ENCODE data around the gene FNDC3B. TPM values are rescaled to one million over a fixed set of nuclear protein-coding genes. Genes with fewer than 3 reads are reported as not detected.
A peak's percentile ranks its signal among the peaks of the same experiment; 100 is the strongest.

Gene FNDC3B
- total RNA-seq, 1 donor from 2014 or later: 29.5 TPM

GRCh38 chr3:172125963-172126457 lies 86.6 kb downstream of the FNDC3B start:
- Histone ChIP-seq H3F3A (ENCODE audit: low read depth) (no peaks in the 10 kb centered on the region), H3K27ac (no peak overlapping the region), H4K20me1 (ENCODE audit: low read depth) (peaks cover 14% of the 10 kb centered on the region), H3K9me3 (ENCODE audit: low read depth) (no peaks in the 10 kb centered on the region), H3K4me3 (no peak overlapping the region), H2AFZ (replicated peaks) (no peak overlapping the region), H3K4me1 (peaks cover 11% of the 10 kb centered on the region), H3K9ac (no peak overlapping the region), H3K79me2 (ENCODE audit: low read depth) (peaks cover 60% of the 10 kb centered on the region), H3K36me3 (no peaks in the 10 kb centered on the region), H3K4me2 (peak overlapping the region; percentile 3), H3K27me3 (no peaks in the 10 kb centered on the region)
- no peak for DNase-seq (ENCODE audit: low spot score)
- Mint-ChIP-seq H3K27me3 (ENCODE audit: insufficient read depth, low read depth) (peaks cover 5% of the 10 kb centered on the region), H3K4me1 (peaks cover 50% of the 10 kb centered on the region), H3K27ac (peak overlapping the region; percentile 67), H3K4me3 (no peak overlapping the region), H3K36me3 (peaks cover 54% of the 10 kb centered on the region), H3K9me3 (peaks cover 7% of the 10 kb centered on the region)
- TF ChIP-seq EZH2phosphoT487 (IDR thresholded peaks at IDR 0.05): no peak
- no peak for TF ChIP-seq CTCF (IDR thresholded peaks at IDR 0.05)
- no peak for TF ChIP-seq EZH2 (IDR thresholded peaks at IDR 0.05)

GRCh38 chr3:172126741-172127140 lies 87.4 kb downstream of the FNDC3B start:
- Mint-ChIP-seq H3K4me3 (peak overlapping the region; percentile 39), H3K4me1 (peaks cover 50% of the 10 kb centered on the region), H3K9me3 (peaks cover 7% of the 10 kb centered on the region), H3K36me3 (peaks cover 53% of the 10 kb centered on the region), H3K27me3 (ENCODE audit: insufficient read depth, low read depth) (peaks cover 5% of the 10 kb centered on the region), H3K27ac (peak overlapping the region; percentile 67)
- TF ChIP-seq CTCF (IDR thresholded peaks at IDR 0.05) (no peak), EZH2phosphoT487 (IDR thresholded peaks at IDR 0.05) (no peak), EZH2 (IDR thresholded peaks at IDR 0.05) (no peak)
- H3K4me2 ChIP-seq: peak overlapping the region; percentile 3
- H3K9me3 ChIP-seq (ENCODE audit: low read depth): no peaks in the 10 kb centered on the region
- peaks cover 14% of the 10 kb centered on the region for H4K20me1 ChIP-seq (ENCODE audit: low read depth)
- no peak overlapping the region for H3K27ac ChIP-seq
- peaks cover 62% of the 10 kb centered on the region for H3K79me2 ChIP-seq (ENCODE audit: low read depth)
- H3K9ac ChIP-seq: no peak overlapping the region
- no peaks in the 10 kb centered on the region for H3F3A ChIP-seq (ENCODE audit: low read depth)
- no peaks in the 10 kb centered on the region for H3K36me3 ChIP-seq
- no peaks in the 10 kb centered on the region for H3K27me3 ChIP-seq
- H2AFZ ChIP-seq (replicated peaks): no peak overlapping the region
- peaks cover 11% of the 10 kb centered on the region for H3K4me1 ChIP-seq
- peak; percentile 43 for DNase-seq (ENCODE audit: low spot score)
- no peak overlapping the region for H3K4me3 ChIP-seq

GRCh38 chr3:172127141-172127540 lies 87.8 kb downstream of the FNDC3B start:
- H4K20me1 ChIP-seq (ENCODE audit: low read depth): peaks cover 14% of the 10 kb centered on the region
- H3K9me3 ChIP-seq (ENCODE audit: low read depth): no peaks in the 10 kb centered on the region
- H3K4me2 ChIP-seq: no peak overlapping the region
- H3K4me1 Mint-ChIP-seq: peaks cover 54% of the 10 kb centered on the region
- TF ChIP-seq CTCF (IDR thresholded peaks at IDR 0.05): no peak
- no peak for TF ChIP-seq EZH2 (IDR thresholded peaks at IDR 0.05)
- TF ChIP-seq EZH2phosphoT487 (IDR thresholded peaks at IDR 0.05): no peak
- no peaks in the 10 kb centered on the region for H3K27me3 ChIP-seq
- H3K4me1 ChIP-seq: peaks cover 11% of the 10 kb centered on the region
- H3K79me2 ChIP-seq (ENCODE audit: low read depth): peaks cover 66% of the 10 kb centered on the region
- no peaks in the 10 kb centered on the region for H3F3A ChIP-seq (ENCODE audit: low read depth)
- H3K9me3 Mint-ChIP-seq: peaks cover 7% of the 10 kb centered on the region
- H3K9ac ChIP-seq: no peak overlapping the region
- peak overlapping the region; percentile 67 for H3K27ac Mint-ChIP-seq
- H3K4me3 Mint-ChIP-seq: no peak overlapping the region
- DNase-seq (ENCODE audit: low spot score): no peak
- peaks cover 5% of the 10 kb centered on the region for H3K27me3 Mint-ChIP-seq (ENCODE audit: insufficient read depth, low read depth)
- H3K36me3 ChIP-seq: no peaks in the 10 kb centered on the region
- no peak overlapping the region for H3K27ac ChIP-seq
- no peak overlapping the region for H2AFZ ChIP-seq (replicated peaks)
- H3K4me3 ChIP-seq: no peak overlapping the region
- peaks cover 50% of the 10 kb centered on the region for H3K36me3 Mint-ChIP-seq

Measured in neural progenitor cell (in vitro differentiated cells).